Endothelial cell of umbilical vein (primary cell): Measurements from ENCODE around the gene ARID5A. TPM values are rescaled to one million over a fixed set of nuclear protein-coding genes. Genes with fewer than 3 reads are reported as not detected.
A peak's percentile ranks its signal among the peaks of the same experiment; 100 is the strongest.

ENCODE experiments used
- BruUV-seq: library from RNA; stranded (reverse); fragments of 400-500 nt; replicated peaks from 2 replicates; lab custom pipeline; 2021; lab: Mats Ljungman, UMichigan
- CTCF ChIA-PET: fragments of 300-600, 350-600 bp; sonication (Branson Sonifier 250); formaldehyde crosslinking; loops from one replicate; lab custom pipeline; 2021; ENCODE audit warnings: antibody characterized with exemption, inconsistent platforms; lab: Charles Lee
- POLR2A ChIA-PET: fragments of 300-600, 350-600 bp; sonication (Branson Sonifier 250); formaldehyde crosslinking; loops from one replicate; lab custom pipeline; 2021; ENCODE audit warnings: antibody characterized with exemption, inconsistent platforms; lab: Charles Lee
- DNase-seq: peaks from one replicate; pipeline ENCODE4 v3.0.0-alpha.2; 2011; ENCODE audit warnings: low read depth, low spot score
- FAIRE-seq: peaks from 2 replicates; lab custom pipeline; 2011; peaks lifted over from hg19 to GRCh38; lab: Jason Lieb, UNC
- H2AFZ ChIP-seq: 2 replicates; pipeline ENCODE4 v1.6.0; 2012; ENCODE audit warnings: low read depth, low read length, control low read depth, inconsistent platforms
- H3K27ac ChIP-seq: 2 replicates; pipeline ENCODE4 v1.5.1; 2011; ENCODE audit warnings: low read depth, mild to moderate bottlenecking, control low read depth, low read length, moderate library complexity; ENCODE audit not compliant: insufficient read depth
- H3K27me3 ChIP-seq, 2 experiments: 2 replicates each; pipeline versions ENCODE4 v1.6.0 to v1.6.1; 2011; ENCODE audit warnings: low read length in 2 of 2, mixed read lengths in 1 of 2; ENCODE audit not compliant: control insufficient read depth in 2 of 2, insufficient read depth in 2 of 2
- H3K36me3 ChIP-seq, 2 experiments: 2 replicates in 1 of 2; 3 replicates in 1 of 2; pipeline ENCODE4 v1.5.1; 2011; ENCODE audit warnings: low read length in 2 of 2, mild to moderate bottlenecking in 1 of 2, moderate library complexity in 1 of 2; ENCODE audit not compliant: control insufficient read depth in 2 of 2, insufficient read depth in 2 of 2; ENCODE audit errors: extremely low read depth in 1 of 2
- H3K4me1 ChIP-seq: 3 replicates; pipeline ENCODE4 v1.5.1; 2011; ENCODE audit warnings: mild to moderate bottlenecking, low read length; ENCODE audit not compliant: control insufficient read depth, insufficient read depth; ENCODE audit errors: extremely low read depth
- H3K4me2 ChIP-seq: 2 replicates; pipeline ENCODE4 v1.6.1; 2011; ENCODE audit warnings: low read length, control low read depth, mixed read lengths; ENCODE audit not compliant: insufficient read depth
- H3K4me3 ChIP-seq, 3 experiments: fragments of 200-600 bp in 1 of 3; sonication (generic), shearing (Covaris generic) in 1 of 3; replicated peaks in 1 of 3; 2 replicates each; pipeline ENCODE4 v1.5.1; 2011 to 2016; ENCODE audit warnings: control low read depth in 3 of 3, low read length in 3 of 3, mild to moderate bottlenecking in 2 of 3, inconsistent platforms in 1 of 3, low read depth in 1 of 3, moderate library complexity in 1 of 3; ENCODE audit not compliant: insufficient read depth in 1 of 3
- H3K79me2 ChIP-seq: 2 replicates; pipeline ENCODE4 v1.6.0; 2012; ENCODE audit warnings: low read length, inconsistent platforms; ENCODE audit not compliant: control insufficient read depth, insufficient read depth
- H3K9ac ChIP-seq: replicated peaks from 2 replicates; pipeline ENCODE3; 2011; ENCODE audit warnings: low read length, control low read depth; ENCODE audit not compliant: insufficient read depth; ENCODE audit errors: extremely low read depth
- H3K9me1 ChIP-seq: replicated peaks from 3 replicates; pipeline ENCODE4 v1.6.0; 2011; ENCODE audit warnings: mild to moderate bottlenecking, low read length; ENCODE audit not compliant: control insufficient read depth, insufficient read depth; ENCODE audit errors: extremely low read depth
- H3K9me3 ChIP-seq: replicated peaks from 2 replicates; pipeline ENCODE4 v1.5.1; 2012; ENCODE audit warnings: low read length, inconsistent platforms; ENCODE audit not compliant: control insufficient read depth, insufficient read depth
- H4K20me1 ChIP-seq: replicated peaks from 2 replicates; pipeline ENCODE3; 2011; ENCODE audit warnings: mild to moderate bottlenecking, low read length; ENCODE audit not compliant: control insufficient read depth, insufficient read depth; ENCODE audit errors: extremely low read depth
- EZH2 ChIP-seq: IDR thresholded peaks from 2 replicates; pipeline ENCODE4 v1.6.1; 2012; ENCODE audit warnings: borderline replicate concordance, low read depth, mild to moderate bottlenecking, moderate library complexity, low read length, inconsistent platforms; ENCODE audit not compliant: severe bottlenecking
- FOS ChIP-seq: IDR thresholded peaks from 2 replicates; pipeline ENCODE4 v1.6.1; 2011; ENCODE audit warnings: mild to moderate bottlenecking, low read length, moderate library complexity, borderline replicate concordance; ENCODE audit not compliant: insufficient read depth
- GATA2 ChIP-seq: IDR thresholded peaks from 2 replicates; pipeline ENCODE4 v1.7.0; 2011; ENCODE audit warnings: low read depth, mild to moderate bottlenecking, moderate library complexity, mixed read lengths, low read length; ENCODE audit not compliant: insufficient read length, insufficient read depth
- JUN ChIP-seq: IDR thresholded peaks from 2 replicates; pipeline ENCODE4 v1.6.1; 2011; ENCODE audit warnings: borderline replicate concordance, low read depth; ENCODE audit not compliant: insufficient read length, insufficient read depth
- MYC ChIP-seq: IDR thresholded peaks from one replicate; pipeline ENCODE4 v1.6.1; 2011; ENCODE audit warnings: mild to moderate bottlenecking, low read depth, low read length
- POLR2A ChIP-seq: IDR thresholded peaks from 2 replicates; pipeline ENCODE4 v1.6.1; 2012; ENCODE audit warnings: low read depth, mild to moderate bottlenecking, control low read depth, low read length
- POLR2AphosphoS5 ChIP-seq: IDR thresholded peaks from 2 replicates; pipeline ENCODE4 v1.6.1; 2012; ENCODE audit warnings: low read depth, mild to moderate bottlenecking, control low read depth, low read length, moderate library complexity; ENCODE audit not compliant: insufficient read depth
- dilution Hi-C: fragments of 300-500 bp; cut with MboI; formaldehyde crosslinking; loops from one replicate; pipeline ENCODE4 v1.15.0; 2019; ENCODE audit warnings: low sequenced_read_pairs; ENCODE audit not compliant: extremely low pct_ligation_motif_present
- intact Hi-C: fragments of 100-400 bp; cut with micrococcal nuclease; formaldehyde crosslinking; loops from one replicate; pipeline ENCODE4 v1.10.0; 2022
- polyA plus RNA-seq, 4 experiments: library from polyadenylated mRNA; depleted of rRNA in 3 of 4; stranded (reverse) in 3 of 4; unstranded in 1 of 4; fragments of >200 nt; gene quantifications; 2 replicates each; pipeline versions ENCODE4 v1.2.1 to v1.2.3, GENCODE V29; 2011 to 2012; ENCODE audit warnings: missing spikeins in 1 of 4
- total RNA-seq: library from RNA; stranded (reverse); gene quantifications from 2 replicates; pipeline ENCODE4 v1.2.3, GENCODE V29; 2021
- TF ChIP-seq, protein P1 (sequence below), 2 donors: IDR thresholded peaks; 1 replicate in 1 of 2; 2 replicates in 1 of 2; pipeline ENCODE4 v1.5.1; 2011; ENCODE audit warnings: low read length in 2 of 2, mild to moderate bottlenecking in 2 of 2, moderate library complexity in 2 of 2, control low read depth in 1 of 2, inconsistent platforms in 1 of 2, low read depth in 1 of 2; ENCODE audit not compliant: insufficient read depth in 1 of 2; ENCODE audit errors: extremely low read depth in 1 of 2
- TF ChIP-seq, protein P2 (sequence below): IDR thresholded peaks from 2 replicates; pipeline ENCODE4 v1.6.1; 2011; ENCODE audit not compliant: insufficient read depth, insufficient read length

The ARID5A gene
- total and polyA plus RNA-seq, 2 donors (not counting 3 experiments of a cell fraction or from before 2014, with no cell fraction given): 18.0 to 24.7 TPM

DNA sequence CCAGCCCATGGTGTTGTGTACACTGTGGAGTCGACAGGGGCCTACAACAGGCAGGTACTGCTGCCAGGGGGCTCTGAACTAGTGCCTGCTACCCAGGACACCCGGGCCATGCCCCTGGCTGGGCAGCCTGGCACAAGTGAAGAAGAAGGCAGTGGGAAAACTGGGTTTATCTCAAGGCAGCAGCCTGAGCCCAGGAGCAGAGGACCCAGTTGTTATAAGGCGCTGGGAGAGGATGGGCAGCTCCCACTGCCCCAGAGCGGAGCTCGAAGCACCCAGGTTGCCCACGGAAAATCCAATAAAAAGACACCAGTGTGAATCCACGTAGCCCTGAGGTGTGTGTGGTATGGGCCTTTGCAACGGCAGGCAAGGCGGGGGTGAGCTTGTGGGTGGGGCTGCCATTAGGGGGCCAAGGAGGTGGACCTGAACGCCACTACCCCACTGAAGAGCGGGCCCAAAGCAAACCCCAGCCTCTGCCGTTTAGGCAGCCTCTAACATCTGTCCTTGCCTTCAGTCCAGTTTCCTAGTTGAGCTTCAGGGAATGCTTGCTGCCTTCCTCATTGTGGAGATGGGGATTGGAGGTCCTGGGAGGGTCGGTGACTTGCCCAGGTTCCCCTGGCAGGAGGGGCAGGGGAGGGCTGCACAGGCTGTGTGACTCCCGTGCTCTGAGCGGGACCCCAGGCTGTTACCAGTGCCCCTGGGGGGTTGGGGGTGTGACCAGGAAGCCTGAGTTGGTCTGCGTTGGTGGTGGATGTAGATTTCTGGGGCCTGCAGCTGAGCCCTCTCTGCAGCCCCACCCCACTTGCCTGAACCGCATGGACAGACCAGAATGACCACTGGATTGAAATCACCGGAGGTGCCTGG lies 16.0 kb downstream of the ARID5A start:
- TF ChIP-seq, protein P1, sequence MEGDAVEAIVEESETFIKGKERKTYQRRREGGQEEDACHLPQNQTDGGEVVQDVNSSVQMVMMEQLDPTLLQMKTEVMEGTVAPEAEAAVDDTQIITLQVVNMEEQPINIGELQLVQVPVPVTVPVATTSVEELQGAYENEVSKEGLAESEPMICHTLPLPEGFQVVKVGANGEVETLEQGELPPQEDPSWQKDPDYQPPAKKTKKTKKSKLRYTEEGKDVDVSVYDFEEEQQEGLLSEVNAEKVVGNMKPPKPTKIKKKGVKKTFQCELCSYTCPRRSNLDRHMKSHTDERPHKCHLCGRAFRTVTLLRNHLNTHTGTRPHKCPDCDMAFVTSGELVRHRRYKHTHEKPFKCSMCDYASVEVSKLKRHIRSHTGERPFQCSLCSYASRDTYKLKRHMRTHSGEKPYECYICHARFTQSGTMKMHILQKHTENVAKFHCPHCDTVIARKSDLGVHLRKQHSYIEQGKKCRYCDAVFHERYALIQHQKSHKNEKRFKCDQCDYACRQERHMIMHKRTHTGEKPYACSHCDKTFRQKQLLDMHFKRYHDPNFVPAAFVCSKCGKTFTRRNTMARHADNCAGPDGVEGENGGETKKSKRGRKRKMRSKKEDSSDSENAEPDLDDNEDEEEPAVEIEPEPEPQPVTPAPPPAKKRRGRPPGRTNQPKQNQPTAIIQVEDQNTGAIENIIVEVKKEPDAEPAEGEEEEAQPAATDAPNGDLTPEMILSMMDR (IDR thresholded peaks at IDR 0.05; ENCODE audit: extremely low read depth in 1 of 2, insufficient read depth in 1 of 2, low read depth in 1 of 2, low read length in 2 of 2): no peak
- TF ChIP-seq GATA2: no peak
- TF ChIP-seq, protein P2, sequence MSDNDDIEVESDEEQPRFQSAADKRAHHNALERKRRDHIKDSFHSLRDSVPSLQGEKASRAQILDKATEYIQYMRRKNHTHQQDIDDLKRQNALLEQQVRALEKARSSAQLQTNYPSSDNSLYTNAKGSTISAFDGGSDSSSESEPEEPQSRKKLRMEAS: no peak
- no peak for TF ChIP-seq POLR2A
- TF ChIP-seq POLR2AphosphoS5: no peak
- TF ChIP-seq JUN: no peak
- no peak for TF ChIP-seq MYC
- no peak for TF ChIP-seq FOS
- TF ChIP-seq EZH2: no peak
- DNase-seq (no peak), FAIRE-seq (no peak)
- CTCF ChIA-PET: interaction anchor here (2.6 to 11.6 kb wide), 5 partner anchors 14 to 42 kb away, joined by 9 to 130 read pairs (median 59); partner anchors contain the start of gene ARID5A
- intact Hi-C loops (no loop called here), dilution Hi-C loops (no loop called here)
- no peaks in the 10 kb centered on the region for H3K9me3 ChIP-seq
- H3K4me1 ChIP-seq: no peaks in the 10 kb centered on the region
- no peak overlapping the region for H3K27ac ChIP-seq
- H3K36me3 ChIP-seq: peaks cover 0 to 34% of the 10 kb centered on the region in 2 experiments
- H3K4me3 ChIP-seq: no peak overlapping the region
- no peaks in the 10 kb centered on the region for H3K27me3 ChIP-seq
- no peaks in the 10 kb centered on the region for H3K79me2 ChIP-seq
- no peaks in the 10 kb centered on the region for H3K9me1 ChIP-seq
- no peak overlapping the region for H3K9ac ChIP-seq
- no peaks in the 10 kb centered on the region for H4K20me1 ChIP-seq
- POLR2A ChIA-PET: no interaction called here
- no peak overlapping the region for H3K4me2 ChIP-seq
- BruUV-seq: TSS peak; percentile 28
- no peak overlapping the region for H2AFZ ChIP-seq
